GM18526 (cell line): Measurements from ENCODE around the gene LBH.

ENCODE experiments used
- POLR2A ChIP-seq: IDR thresholded peaks from 3 replicates; pipeline ENCODE4 v1.6.1; 2011; ENCODE audit not compliant: insufficient read length; ENCODE audit errors: extremely low read depth

Gene LBH

DNA sequence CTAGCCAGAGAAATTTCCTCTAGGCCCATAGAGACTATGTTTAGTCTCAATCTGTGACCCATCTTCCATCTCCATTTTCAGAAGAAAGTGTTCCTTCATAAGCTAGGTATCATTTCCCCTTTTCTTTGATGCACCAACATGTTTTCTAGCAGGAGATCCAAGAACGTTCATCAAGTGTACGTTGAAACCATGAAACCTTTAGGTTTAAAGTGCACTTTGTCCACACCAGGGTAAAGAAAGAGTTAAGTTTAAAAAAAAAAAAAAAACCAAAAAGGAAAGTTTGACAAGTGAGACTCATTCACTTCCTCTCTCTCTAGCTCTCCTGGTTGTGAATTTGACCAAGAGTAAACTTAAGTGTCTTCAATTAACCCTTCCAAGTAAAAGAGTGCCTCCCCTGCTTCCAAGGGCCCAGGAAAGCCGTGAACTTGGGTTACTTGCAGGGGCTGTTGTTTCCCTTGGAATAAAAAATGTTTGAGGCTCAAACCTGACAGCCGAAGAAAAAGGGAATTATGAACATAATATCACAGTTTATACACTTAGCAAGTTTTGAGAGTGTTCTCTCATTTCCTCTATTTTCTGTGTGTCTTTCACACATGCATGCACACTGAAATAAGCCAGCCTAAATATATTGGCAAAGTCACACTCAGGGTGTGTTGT is 56.7 kb downstream of the LBH start:
- no peak for TF ChIP-seq POLR2A

DNA sequence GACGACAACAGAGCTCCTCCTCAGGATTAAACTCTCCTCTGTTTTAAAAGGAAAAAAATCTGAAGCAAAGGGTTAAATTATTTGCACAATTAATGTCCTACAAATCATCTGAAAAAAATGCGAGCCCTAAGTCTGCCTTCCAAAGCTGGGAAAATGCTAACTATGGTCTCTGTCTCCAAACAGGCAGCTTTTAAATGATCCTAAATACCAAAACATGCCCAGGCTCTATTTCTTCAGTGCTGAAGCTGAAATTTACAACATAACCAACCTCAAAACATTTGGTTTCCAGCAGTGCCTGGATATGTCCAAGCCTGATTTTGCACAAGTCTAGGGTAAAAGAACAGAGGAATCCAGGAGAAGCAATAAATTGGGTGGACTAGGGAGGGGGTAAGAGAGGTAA is 57.2 kb downstream of the LBH start:
- no peak for TF ChIP-seq POLR2A

DNA sequence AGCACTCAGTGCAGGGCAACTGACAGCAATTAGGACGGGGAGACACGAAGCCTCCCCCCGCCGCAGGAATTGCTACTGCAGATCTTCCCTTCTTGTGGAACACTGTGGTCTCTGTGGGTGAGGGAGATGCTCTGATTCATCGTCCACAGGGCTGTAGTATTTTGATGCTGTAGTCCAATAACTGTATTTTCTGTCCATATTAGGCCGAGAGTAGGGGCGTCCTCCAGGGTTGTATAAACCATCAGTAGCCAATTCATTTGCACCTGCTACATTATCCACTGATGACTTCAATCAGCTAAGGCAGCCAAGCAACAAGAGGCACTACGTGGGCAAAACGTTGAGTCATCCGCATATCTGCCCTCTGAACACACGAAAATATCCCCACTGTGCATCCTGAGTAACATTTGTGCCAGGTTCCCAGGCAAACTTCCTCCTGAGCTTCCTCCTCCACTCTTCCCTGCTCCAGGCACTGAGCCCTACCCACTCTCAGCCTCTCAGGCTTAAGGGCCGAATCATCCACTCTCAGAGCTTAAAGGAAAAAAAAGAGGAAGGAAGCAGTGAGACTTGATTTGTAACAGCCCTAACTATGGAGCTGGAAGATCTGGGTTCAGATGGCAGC is 62.1 kb downstream of the LBH start:
- no peak for TF ChIP-seq POLR2A

- TF ChIP-seq POLR2A, result no peak
These were observed 62.8 kb downstream of the LBH start for GRCh38 chr2:30294133-30294532.

DNA sequence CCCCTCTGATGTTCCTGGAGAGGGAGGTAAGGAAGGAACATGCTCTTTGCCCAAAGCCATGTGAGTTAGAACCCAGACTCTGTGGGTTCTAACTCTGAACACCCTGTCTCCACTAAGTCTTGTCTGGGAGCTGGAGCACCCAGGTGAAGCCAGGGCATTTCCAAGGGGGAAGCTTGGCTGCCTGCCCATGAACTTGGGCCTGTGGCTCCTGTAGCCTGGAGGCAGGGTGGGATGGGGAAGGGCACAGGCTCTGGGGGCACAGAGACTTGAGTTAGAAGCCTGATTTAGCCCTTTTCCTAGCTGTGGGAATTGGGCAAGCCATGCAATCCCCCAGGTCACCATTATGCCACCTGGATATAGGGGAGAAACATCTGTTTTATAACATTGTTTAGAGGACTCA is 65.2 kb downstream of the LBH start:
- TF ChIP-seq POLR2A, result no peak

DNA sequence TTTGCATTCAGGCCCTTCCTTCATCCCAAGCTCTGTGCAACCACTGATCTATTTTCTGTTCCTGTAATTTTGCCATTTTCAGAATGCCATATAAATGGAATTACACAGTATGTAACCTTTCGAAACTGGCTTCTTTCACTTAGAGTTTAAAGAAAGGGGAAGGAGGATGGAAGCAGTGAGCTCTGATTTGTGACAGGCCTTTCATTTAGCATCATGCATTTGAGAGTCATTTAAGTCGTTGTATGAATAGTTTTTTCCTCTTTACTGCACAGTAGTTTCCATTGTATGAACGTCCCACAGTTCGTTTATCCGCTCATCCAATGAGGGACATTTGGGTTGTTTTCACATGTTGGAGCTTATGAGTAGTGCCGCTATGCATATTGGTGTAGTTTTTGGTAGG is 67.0 kb downstream of the LBH start:
- no peak for TF ChIP-seq POLR2A

DNA sequence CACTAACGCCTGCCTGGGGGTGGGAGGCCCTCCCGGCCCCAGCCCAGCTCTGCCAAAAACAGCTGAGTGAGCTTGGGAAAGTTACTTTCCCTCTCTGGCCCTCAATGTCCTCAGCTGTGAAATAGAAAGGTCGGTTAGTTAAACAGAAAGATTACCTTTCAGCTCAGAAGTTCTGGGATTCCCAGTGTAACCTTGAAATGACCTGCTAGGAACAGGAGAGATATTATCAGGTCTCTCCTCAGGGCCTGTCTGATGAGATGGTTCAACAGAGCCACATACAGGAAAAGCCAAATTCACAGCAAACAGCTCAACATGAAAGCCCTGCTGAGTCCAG is 68.8 kb downstream of the LBH start:
- no peak for TF ChIP-seq POLR2A

GRCh38 chr2:30300456-30301221 is 69.3 kb downstream of the LBH start:
- no peak for TF ChIP-seq POLR2A

DNA sequence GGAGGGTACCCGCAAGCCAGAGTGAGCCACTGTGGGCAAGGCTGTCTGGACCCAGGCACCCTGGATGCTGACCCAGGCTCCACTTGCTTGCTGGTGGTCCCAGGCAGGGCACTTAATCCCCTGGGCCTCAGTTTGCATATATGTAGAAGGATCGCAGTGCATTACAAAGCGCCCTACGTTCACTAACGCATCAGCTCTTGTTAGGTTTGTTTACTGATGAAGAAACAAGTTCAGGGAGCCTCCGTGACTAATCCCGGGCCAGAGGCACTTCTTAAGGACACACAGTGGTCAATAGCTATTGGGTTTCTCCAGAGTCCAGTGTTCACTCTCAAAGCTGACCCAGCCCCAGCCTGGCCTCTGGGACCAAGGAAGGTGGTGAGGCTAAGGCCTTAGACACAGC is 70.2 kb downstream of the LBH start:
- no peak for TF ChIP-seq POLR2A

- no peak for TF ChIP-seq POLR2A
These were observed 71.2 kb downstream of the LBH start for GRCh38 chr2:30302566-30302965.

DNA sequence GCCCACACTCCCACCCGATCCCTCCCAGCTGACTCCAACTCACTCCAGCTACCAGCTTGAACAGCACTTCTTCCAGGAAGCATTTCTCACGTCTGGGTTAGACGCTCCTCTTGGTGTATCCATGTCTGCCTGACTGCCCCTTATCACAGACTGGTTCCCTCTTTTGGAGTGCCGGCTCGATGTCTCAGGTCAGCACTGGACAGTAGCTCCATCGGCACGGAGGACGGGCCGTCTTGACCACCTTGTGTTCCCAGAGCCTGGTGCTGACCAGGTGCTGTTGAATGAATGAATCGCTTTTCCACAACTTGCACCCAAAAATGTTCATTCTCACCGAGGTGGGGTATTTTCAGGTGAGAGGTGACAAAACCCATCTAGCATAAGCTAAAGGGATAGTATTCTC is 71.8 kb downstream of the LBH start:
- no peak for TF ChIP-seq POLR2A

DNA sequence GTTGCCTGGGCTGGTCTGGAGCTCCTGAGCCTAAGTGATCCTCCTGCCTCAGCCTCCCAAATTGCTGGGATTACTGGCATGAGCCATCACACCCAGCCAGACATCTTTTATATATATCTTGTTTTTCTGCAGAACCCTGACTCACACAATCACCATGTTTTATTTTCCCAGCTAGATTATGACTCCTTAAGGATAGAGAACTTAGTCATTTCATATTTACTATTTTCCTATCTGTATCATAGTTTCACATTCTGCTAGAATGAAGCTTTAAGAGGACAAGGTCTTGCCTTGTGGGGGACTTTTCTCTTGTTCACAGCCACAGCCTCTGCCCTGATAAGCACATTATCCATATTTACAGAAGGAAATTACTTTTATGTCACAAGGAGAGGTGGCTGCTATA is 73.9 kb downstream of the LBH start:
- no peak for TF ChIP-seq POLR2A

- no peak for TF ChIP-seq POLR2A
These were observed 75.2 kb downstream of the LBH start for GRCh38 chr2:30306522-30306921.

GRCh38 chr2:30308280-30308679 is 76.9 kb downstream of the LBH start:
- no peak for TF ChIP-seq POLR2A
